Sigmoid colon (tissue), 3 donors: ENCODE data around the gene RPTOR.

Source experiments
- CTCF ChIP-seq, 4 experiments: fragments of 450-650 bp in 3 of 4; fragments of 200-600 bp in 1 of 4; IDR thresholded peaks; one replicate each; pipeline ENCODE4 v1.5.1; 2016 to 2019; ENCODE audit warnings: antibody characterized with exemption in 4 of 4, mild to moderate bottlenecking in 3 of 4, moderate library complexity in 2 of 4
- POLR2A ChIP-seq, 2 donors: fragments of 450-650 bp; IDR thresholded peaks; one replicate each; pipeline ENCODE4 v1.6.1; 2016; ENCODE audit warnings: antibody characterized with exemption in 2 of 2, mild to moderate bottlenecking in 2 of 2, moderate library complexity in 2 of 2

- no peak for TF ChIP-seq CTCF (IDR thresholded peaks at IDR 0.05)
- TF ChIP-seq POLR2A (IDR thresholded peaks at IDR 0.05): no peak
Measured at GRCh38 chr17:80527016-80527645, 17.5 kb upstream of the RPTOR start.
